Endodermal cell (in vitro differentiated cells): ENCODE results near the gene MARCHF10. TPM values are rescaled to one million over a fixed set of nuclear protein-coding genes. Genes with fewer than 3 reads are reported as not detected.

ENCODE experiments used
- DNase-seq: peaks from one replicate; pipeline ENCODE4 v3.0.0-alpha.2; 2017
- H3K27ac ChIP-seq: 2 replicates; pipeline ENCODE4 v1.5.1; 2013; ENCODE audit warnings: mild to moderate bottlenecking, low read depth, low read length, moderate library complexity
- H3K27me3 ChIP-seq: 2 replicates; pipeline ENCODE4 v1.6.1; 2013; ENCODE audit warnings: mild to moderate bottlenecking, low read length, moderate library complexity; ENCODE audit not compliant: insufficient read depth, control insufficient read depth, poor library complexity, severe bottlenecking
- H3K36me3 ChIP-seq: 2 replicates; pipeline ENCODE4 v1.7.0; 2013; ENCODE audit warnings: mild to moderate bottlenecking, low read length, moderate library complexity; ENCODE audit not compliant: control insufficient read depth, insufficient read depth
- H3K4me1 ChIP-seq: one replicate; pipeline ENCODE4 v1.7.0; 2013; ENCODE audit warnings: low read length; ENCODE audit not compliant: control insufficient read depth, insufficient read depth
- H3K4me3 ChIP-seq: 2 replicates; pipeline ENCODE4 v1.5.1; 2013; ENCODE audit warnings: mild to moderate bottlenecking, low read length, moderate library complexity
- H3K9ac ChIP-seq: 2 replicates; pipeline ENCODE4 v1.6.1; 2013; ENCODE audit warnings: mild to moderate bottlenecking, low read length, moderate library complexity; ENCODE audit not compliant: poor library complexity, severe bottlenecking; ENCODE audit errors: extremely low read depth
- H3K9me3 ChIP-seq: 2 replicates; pipeline ENCODE4 v1.6.1; 2013; ENCODE audit warnings: mild to moderate bottlenecking, low read length, moderate library complexity; ENCODE audit not compliant: control insufficient read depth
- H3K27ac Mint-ChIP-seq: 2 replicates; pipeline ENCODE4 v1.8.0; 2020; ENCODE audit warnings: mixed read lengths
- H3K27me3 Mint-ChIP-seq: 2 replicates; pipeline ENCODE4 v1.8.0; 2021; ENCODE audit warnings: mild to moderate bottlenecking, mixed read lengths; ENCODE audit not compliant: insufficient read depth
- H3K36me3 Mint-ChIP-seq: 2 replicates; pipeline ENCODE4 v1.8.0; 2020; ENCODE audit warnings: low read depth, mixed read lengths
- H3K4me1 Mint-ChIP-seq: 2 replicates; pipeline ENCODE4 v1.8.0; 2020; ENCODE audit warnings: mixed read lengths
- H3K4me3 Mint-ChIP-seq: 2 replicates; pipeline ENCODE4 v1.8.0; 2020; ENCODE audit warnings: mild to moderate bottlenecking, moderate library complexity, mixed read lengths
- H3K9me3 Mint-ChIP-seq: 2 replicates; pipeline ENCODE4 v1.8.0; 2020; ENCODE audit warnings: mild to moderate bottlenecking, mixed read lengths
- CTCF ChIP-seq: fragments of 200-600 bp; sonication (generic); conservative IDR thresholded peaks from 2 replicates; pipeline ENCODE4 v1.5.0; 2021; ENCODE audit warnings: antibody characterized with exemption, mild to moderate bottlenecking
- WGBS, 2 experiments: methylation state at CpG; one replicate each; pipeline versions ENCODE4 v1.1.5 to v1.1.7; 2013; ENCODE audit warnings: missing lambda C conversion rate in 2 of 2, mixed read lengths in 1 of 2; ENCODE audit not compliant: insufficient coverage in 1 of 2, insufficient read length in 1 of 2; 5-methylcytosine and 5-hydroxymethylcytosine counted together
- total RNA-seq, 2 donors: library from RNA; stranded (reverse); fragmentation: NEBNext Ultra II Directional in 1 of 2; extraction: Animal tissue kit (Norgen Biotek cat#: 25700) in 1 of 2; gene quantifications; 2 replicates in 1 of 2; 3 replicates in 1 of 2; pipeline ENCODE4 v1.2.1, GENCODE V29; 2021

MARCHF10 gene
- total RNA-seq, 2 donors from 2014 or later, result 0.57 to 1.7 TPM

GRCh38 chr17:62826956-62827355, 18.8 kb upstream of the MARCHF10 start:
- Histone ChIP-seq H3K27me3 (no peaks in the 10 kb centered on the region), H3K4me3 (no peak overlapping the region), H3K36me3 (no peaks in the 10 kb centered on the region), H3K9ac (no peak overlapping the region), H3K4me1 (no peaks in the 10 kb centered on the region), H3K9me3 (no peaks in the 10 kb centered on the region), H3K27ac (no peak overlapping the region)
- no peak overlapping the region for H3K4me3 Mint-ChIP-seq
- H3K36me3 Mint-ChIP-seq, result no peaks in the 10 kb centered on the region
- no peak for DNase-seq
- no peak for TF ChIP-seq CTCF
- H3K4me1 Mint-ChIP-seq, result peaks cover 9% of the 10 kb centered on the region
- H3K27ac Mint-ChIP-seq, result no peak overlapping the region
- 89% methylated on average over 3 of the region's 3 CpGs; no CpG with 5 or more reads in 1 of the 2 experiments for WGBS, 2 experiments
- H3K27me3 Mint-ChIP-seq, result no peaks in the 10 kb centered on the region
- H3K9me3 Mint-ChIP-seq, result no peaks in the 10 kb centered on the region

- H3K27me3 ChIP-seq, result no peaks in the 10 kb centered on the region
- TF ChIP-seq CTCF, result no peak
- Mint-ChIP-seq H3K9me3 (no peaks in the 10 kb centered on the region), H3K27ac (peak overlapping the region; percentile 80), H3K36me3 (no peaks in the 10 kb centered on the region), H3K4me1 (peaks cover 10% of the 10 kb centered on the region), H3K27me3 (no peaks in the 10 kb centered on the region), H3K4me3 (no peak overlapping the region)
- H3K9me3 ChIP-seq, result no peaks in the 10 kb centered on the region
- H3K4me1 ChIP-seq, result no peaks in the 10 kb centered on the region
- no peak overlapping the region for H3K27ac ChIP-seq
- WGBS, 2 experiments, result 76 to 86% methylated on average over 2 to 3 of the region's 3 CpGs
- DNase-seq, result no peak
- H3K4me3 ChIP-seq, result no peak overlapping the region
- no peaks in the 10 kb centered on the region for H3K36me3 ChIP-seq
- no peak overlapping the region for H3K9ac ChIP-seq
These were observed 17.1 kb upstream of the MARCHF10 start for GRCh38 chr17:62825182-62825581.

GRCh38 chr17:62824290-62825131, 16.4 kb upstream of the MARCHF10 start:
- H3K27me3 ChIP-seq, result no peaks in the 10 kb centered on the region
- no peak overlapping the region for H3K9ac ChIP-seq
- no peak for TF ChIP-seq CTCF
- no peaks in the 10 kb centered on the region for H3K9me3 Mint-ChIP-seq
- peak overlapping the region; percentile 80 for H3K27ac Mint-ChIP-seq
- H3K4me1 ChIP-seq, result no peaks in the 10 kb centered on the region
- no peak overlapping the region for H3K4me3 ChIP-seq
- H3K27ac ChIP-seq, result peak overlapping the region; percentile 52
- no peaks in the 10 kb centered on the region for H3K36me3 ChIP-seq
- no peaks in the 10 kb centered on the region for H3K27me3 Mint-ChIP-seq
- WGBS, 2 experiments, result 30 to 39% methylated on average over 4 to 7 of the region's 7 CpGs
- H3K4me3 Mint-ChIP-seq, result no peak overlapping the region
- no peaks in the 10 kb centered on the region for H3K9me3 ChIP-seq
- H3K36me3 Mint-ChIP-seq, result no peaks in the 10 kb centered on the region
- H3K4me1 Mint-ChIP-seq, result peaks cover 17% of the 10 kb centered on the region
- peak; percentile 86 for DNase-seq
